ENCODE data around the gene ARHGEF6. TPM values are rescaled to one million over a fixed set of nuclear protein-coding genes. Genes with fewer than 3 reads are reported as not detected.

Gene ARHGEF6, protein sequence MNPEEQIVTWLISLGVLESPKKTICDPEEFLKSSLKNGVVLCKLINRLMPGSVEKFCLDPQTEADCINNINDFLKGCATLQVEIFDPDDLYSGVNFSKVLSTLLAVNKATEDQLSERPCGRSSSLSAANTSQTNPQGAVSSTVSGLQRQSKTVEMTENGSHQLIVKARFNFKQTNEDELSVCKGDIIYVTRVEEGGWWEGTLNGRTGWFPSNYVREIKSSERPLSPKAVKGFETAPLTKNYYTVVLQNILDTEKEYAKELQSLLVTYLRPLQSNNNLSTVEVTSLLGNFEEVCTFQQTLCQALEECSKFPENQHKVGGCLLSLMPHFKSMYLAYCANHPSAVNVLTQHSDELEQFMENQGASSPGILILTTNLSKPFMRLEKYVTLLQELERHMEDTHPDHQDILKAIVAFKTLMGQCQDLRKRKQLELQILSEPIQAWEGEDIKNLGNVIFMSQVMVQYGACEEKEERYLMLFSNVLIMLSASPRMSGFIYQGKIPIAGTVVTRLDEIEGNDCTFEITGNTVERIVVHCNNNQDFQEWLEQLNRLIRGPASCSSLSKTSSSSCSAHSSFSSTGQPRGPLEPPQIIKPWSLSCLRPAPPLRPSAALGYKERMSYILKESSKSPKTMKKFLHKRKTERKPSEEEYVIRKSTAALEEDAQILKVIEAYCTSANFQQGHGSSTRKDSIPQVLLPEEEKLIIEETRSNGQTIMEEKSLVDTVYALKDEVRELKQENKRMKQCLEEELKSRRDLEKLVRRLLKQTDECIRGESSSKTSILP
- polyA plus RNA-seq (2012; ENCODE audit: insufficient read length, low read depth) = 4.1 TPM

- no peak for TF ChIP-seq POLR2AphosphoS5 (IDR thresholded peaks at IDR 0.05; ENCODE audit: low read depth, low read length)
- TF ChIP-seq FOXP2 (optimal IDR thresholded peaks at IDR 0.05; ENCODE audit: borderline replicate concordance, extremely low read depth, extremely low read length, insufficient read depth) = no peak
- no peak for TF ChIP-seq TAF1 (IDR thresholded peaks at IDR 0.05; ENCODE audit: borderline replicate concordance, insufficient read depth, low read length)
These were observed at the start of gene ARHGEF6 for GRCh38 chrX:136780763-136781162. Gene ARHGEF6, minus strand, starts transcription at chrX:136780932. Its CDS starts 50 bp downstream, at chrX:136780882.

DNA sequence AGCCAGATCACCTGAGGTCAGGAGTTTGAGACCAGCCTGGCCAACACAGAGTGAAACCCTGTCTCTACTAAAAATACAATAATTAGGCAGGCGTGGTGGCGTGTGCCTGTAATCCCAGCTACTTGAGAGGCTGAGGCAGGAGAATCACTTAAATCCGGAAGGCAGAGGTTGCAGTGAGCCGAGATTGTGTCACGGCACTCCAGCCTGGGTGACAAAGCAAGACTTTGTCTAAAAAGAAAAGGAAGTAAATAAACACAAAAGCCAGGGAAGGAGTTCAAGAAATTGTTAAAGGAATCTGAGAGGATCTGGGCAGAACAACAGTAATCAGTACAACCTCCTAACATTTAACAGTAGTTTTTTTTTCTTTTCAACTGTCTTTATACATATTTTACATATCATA, 48.7 kb upstream of the ARHGEF6 start:
- TF ChIP-seq TAF1 (IDR thresholded peaks at IDR 0.05; ENCODE audit: borderline replicate concordance, insufficient read depth, low read length) (no peak), FOXP2 (optimal IDR thresholded peaks at IDR 0.05; ENCODE audit: borderline replicate concordance, extremely low read depth, extremely low read length, insufficient read depth) (no peak)

DNA sequence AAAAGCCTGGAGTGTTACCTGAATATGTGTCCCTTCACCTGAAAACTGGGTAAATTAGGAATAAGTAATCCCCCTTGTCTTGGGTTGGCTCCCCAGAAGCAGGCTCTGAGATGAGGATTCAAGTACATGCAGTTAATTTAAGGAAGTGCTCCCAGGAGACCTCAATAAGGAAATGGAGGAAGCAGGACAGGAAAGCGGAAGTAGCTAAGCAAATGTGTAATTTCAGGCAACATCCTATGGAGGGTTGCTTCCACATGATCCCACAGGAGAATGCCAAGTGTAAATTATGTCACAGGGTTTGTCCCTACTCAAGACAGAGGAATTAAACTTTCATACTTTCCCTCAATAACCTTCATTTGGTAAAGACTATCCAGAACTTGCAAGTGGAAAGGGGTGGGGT, 48.1 kb upstream of the ARHGEF6 start:
- TF ChIP-seq POLR2AphosphoS5 (IDR thresholded peaks at IDR 0.05; ENCODE audit: low read depth, low read length) (no peak), SIN3A (IDR thresholded peaks at IDR 0.05; ENCODE audit: borderline replicate concordance, insufficient read depth, low read length) (no peak)
- TF ChIP-seq, protein P1, sequence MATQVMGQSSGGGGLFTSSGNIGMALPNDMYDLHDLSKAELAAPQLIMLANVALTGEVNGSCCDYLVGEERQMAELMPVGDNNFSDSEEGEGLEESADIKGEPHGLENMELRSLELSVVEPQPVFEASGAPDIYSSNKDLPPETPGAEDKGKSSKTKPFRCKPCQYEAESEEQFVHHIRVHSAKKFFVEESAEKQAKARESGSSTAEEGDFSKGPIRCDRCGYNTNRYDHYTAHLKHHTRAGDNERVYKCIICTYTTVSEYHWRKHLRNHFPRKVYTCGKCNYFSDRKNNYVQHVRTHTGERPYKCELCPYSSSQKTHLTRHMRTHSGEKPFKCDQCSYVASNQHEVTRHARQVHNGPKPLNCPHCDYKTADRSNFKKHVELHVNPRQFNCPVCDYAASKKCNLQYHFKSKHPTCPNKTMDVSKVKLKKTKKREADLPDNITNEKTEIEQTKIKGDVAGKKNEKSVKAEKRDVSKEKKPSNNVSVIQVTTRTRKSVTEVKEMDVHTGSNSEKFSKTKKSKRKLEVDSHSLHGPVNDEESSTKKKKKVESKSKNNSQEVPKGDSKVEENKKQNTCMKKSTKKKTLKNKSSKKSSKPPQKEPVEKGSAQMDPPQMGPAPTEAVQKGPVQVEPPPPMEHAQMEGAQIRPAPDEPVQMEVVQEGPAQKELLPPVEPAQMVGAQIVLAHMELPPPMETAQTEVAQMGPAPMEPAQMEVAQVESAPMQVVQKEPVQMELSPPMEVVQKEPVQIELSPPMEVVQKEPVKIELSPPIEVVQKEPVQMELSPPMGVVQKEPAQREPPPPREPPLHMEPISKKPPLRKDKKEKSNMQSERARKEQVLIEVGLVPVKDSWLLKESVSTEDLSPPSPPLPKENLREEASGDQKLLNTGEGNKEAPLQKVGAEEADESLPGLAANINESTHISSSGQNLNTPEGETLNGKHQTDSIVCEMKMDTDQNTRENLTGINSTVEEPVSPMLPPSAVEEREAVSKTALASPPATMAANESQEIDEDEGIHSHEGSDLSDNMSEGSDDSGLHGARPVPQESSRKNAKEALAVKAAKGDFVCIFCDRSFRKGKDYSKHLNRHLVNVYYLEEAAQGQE (IDR thresholded peaks at IDR 0.05; ENCODE audit: insufficient read depth in 1 of 2, low read depth in 2 of 2, low read length in 2 of 2) = no peak

GRCh38 chrX:136827026-136827425, 46.3 kb upstream of the ARHGEF6 start:
- TF ChIP-seq TAF1 (IDR thresholded peaks at IDR 0.05; ENCODE audit: borderline replicate concordance, insufficient read depth, low read length) (no peak), FOXP2 (optimal IDR thresholded peaks at IDR 0.05; ENCODE audit: borderline replicate concordance, extremely low read depth, extremely low read length, insufficient read depth) (no peak), POLR2AphosphoS5 (IDR thresholded peaks at IDR 0.05; ENCODE audit: low read depth, low read length) (no peak), SIN3A (IDR thresholded peaks at IDR 0.05; ENCODE audit: borderline replicate concordance, insufficient read depth, low read length) (no peak)
- TF ChIP-seq, protein P1 (IDR thresholded peaks at IDR 0.05; ENCODE audit: insufficient read depth in 1 of 2, low read depth in 2 of 2, low read length in 2 of 2) = no peak

GRCh38 chrX:136825771-136826170, 45.0 kb upstream of the ARHGEF6 start:
- TF ChIP-seq POLR2AphosphoS5 (IDR thresholded peaks at IDR 0.05; ENCODE audit: low read depth, low read length) (no peak), SIN3A (IDR thresholded peaks at IDR 0.05; ENCODE audit: borderline replicate concordance, insufficient read depth, low read length) (no peak), FOXP2 (optimal IDR thresholded peaks at IDR 0.05; ENCODE audit: borderline replicate concordance, extremely low read depth, extremely low read length, insufficient read depth) (no peak), TAF1 (IDR thresholded peaks at IDR 0.05; ENCODE audit: borderline replicate concordance, insufficient read depth, low read length) (no peak)
- TF ChIP-seq, protein P1 (IDR thresholded peaks at IDR 0.05; ENCODE audit: insufficient read depth in 1 of 2, low read depth in 2 of 2, low read length in 2 of 2) = no peak

DNA sequence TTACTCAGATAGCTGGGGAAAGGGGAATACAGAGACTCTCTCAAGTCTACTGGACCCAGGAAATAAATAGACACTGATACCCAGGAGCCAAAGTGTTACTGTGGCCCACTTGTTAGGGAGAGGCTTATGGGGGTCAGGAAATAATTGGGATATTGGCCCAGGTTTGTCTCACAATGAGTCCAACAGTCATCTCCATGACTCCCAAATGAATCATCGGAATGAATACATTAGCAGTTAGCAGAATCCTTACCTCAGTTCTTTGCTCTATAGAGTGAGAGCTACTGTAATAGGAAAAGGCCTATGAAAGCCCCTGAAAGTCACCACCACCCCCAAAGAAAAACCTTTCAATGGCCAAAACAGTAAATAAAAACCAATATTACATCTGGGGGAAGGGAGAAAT, 42.4 kb upstream of the ARHGEF6 start:
- TF ChIP-seq FOXP2 (optimal IDR thresholded peaks at IDR 0.05; ENCODE audit: borderline replicate concordance, extremely low read depth, extremely low read length, insufficient read depth) (no peak), TAF1 (IDR thresholded peaks at IDR 0.05; ENCODE audit: borderline replicate concordance, insufficient read depth, low read length) (no peak)
- TF ChIP-seq, protein P1 (IDR thresholded peaks at IDR 0.05; ENCODE audit: insufficient read depth in 1 of 2, low read depth in 2 of 2, low read length in 2 of 2) = no peak
